IPS DF 6.9 (cell line): ENCODE measurements around the gene TTPAL.
A peak's percentile ranks its signal among the peaks of the same experiment; 100 is the strongest.

ENCODE experiments used
- DNase-seq: peaks from one replicate; pipeline ENCODE4 v3.0.0-alpha.2; 2013; ENCODE audit warnings: low read depth, low spot score
- H3K27ac ChIP-seq: one replicate; pipeline ENCODE4 v1.5.1; 2013; ENCODE audit warnings: low read length, control low read depth
- H3K27me3 ChIP-seq: 2 replicates; pipeline ENCODE4 v1.6.1; 2013; ENCODE audit warnings: mild to moderate bottlenecking, low read length; ENCODE audit not compliant: control insufficient read depth, insufficient read depth
- H3K36me3 ChIP-seq: 2 replicates; pipeline ENCODE4 v1.6.1; 2013; ENCODE audit warnings: low read length; ENCODE audit not compliant: control insufficient read depth, insufficient read depth
- H3K4me1 ChIP-seq: 2 replicates; pipeline ENCODE4 v1.6.1; 2013; ENCODE audit warnings: low read length; ENCODE audit not compliant: control insufficient read depth, insufficient read depth
- H3K4me3 ChIP-seq: 2 replicates; pipeline ENCODE4 v1.5.1; 2013; ENCODE audit warnings: mild to moderate bottlenecking, low read length
- H3K9me3 ChIP-seq: 2 replicates; pipeline ENCODE4 v1.6.1; 2013; ENCODE audit warnings: low read length, inconsistent platforms; ENCODE audit not compliant: control insufficient read depth, insufficient read depth
- WGBS: extraction: QIAGEN DNeasy Blood & Tissue Kit; methylation state at CpG from one replicate; pipeline ENCODE4 v1.1.7; 2013; ENCODE audit warnings: mixed read lengths, missing lambda C conversion rate; ENCODE audit not compliant: insufficient read length, insufficient coverage; 5-methylcytosine and 5-hydroxymethylcytosine counted together

The TTPAL gene

GRCh38 chr20:44475694-44476560 is at the start of gene TTPAL:
Gene TTPAL (plus strand): TSS chr20:44475874. CDS start chr20:44480000, 4,126 bp downstream.
- WGBS, result no CpG with 5 or more reads among the region's 55 CpGs
- H3K27me3 ChIP-seq, result no peaks in the 10 kb centered on the region
- DNase-seq, result peak; percentile 67
- H3K27ac ChIP-seq, result no peak within 1 kb of the TSS
- no peaks in the 10 kb centered on the region for H3K9me3 ChIP-seq
- peak within 1 kb of the TSS; percentile 84; the same call in 1 of the 2 replicates for H3K4me3 ChIP-seq
- H3K36me3 ChIP-seq, result no peaks in the 10 kb centered on the region
- H3K4me1 ChIP-seq, result no peaks in the 10 kb centered on the region

- no peak overlapping the region for H3K4me3 ChIP-seq
- no peaks in the 10 kb centered on the region for H3K9me3 ChIP-seq
- H3K36me3 ChIP-seq, result no peaks in the 10 kb centered on the region
- no peaks in the 10 kb centered on the region for H3K4me1 ChIP-seq
- no peak overlapping the region for H3K27ac ChIP-seq
- no peaks in the 10 kb centered on the region; the same call in 1 of the 2 replicates for H3K27me3 ChIP-seq
- no CpG with 5 or more reads among the region's 2 CpGs for WGBS
- no peak for DNase-seq
These were observed 49.8 kb upstream of the TTPAL start for GRCh38 chr20:44425923-44426322.

GRCh38 chr20:44426879-44427790 is 48.5 kb upstream of the TTPAL start:
- WGBS, result 100% methylated on average over 4 of the region's 10 CpGs
- H3K27me3 ChIP-seq, result no peaks in the 10 kb centered on the region; the same call in 1 of the 2 replicates
- no peak overlapping the region for H3K4me3 ChIP-seq
- no peak overlapping the region for H3K27ac ChIP-seq
- no peaks in the 10 kb centered on the region for H3K36me3 ChIP-seq
- no peak for DNase-seq
- no peaks in the 10 kb centered on the region for H3K9me3 ChIP-seq
- no peaks in the 10 kb centered on the region for H3K4me1 ChIP-seq

GRCh38 chr20:44427804-44428173 is 47.9 kb upstream of the TTPAL start:
- Histone ChIP-seq H3K36me3 (no peaks in the 10 kb centered on the region), H3K9me3 (no peaks in the 10 kb centered on the region), H3K27ac (no peak overlapping the region), H3K4me1 (no peaks in the 10 kb centered on the region), H3K4me3 (no peak overlapping the region), H3K27me3 (no peaks in the 10 kb centered on the region; the same call in 1 of the 2 replicates)
- DNase-seq, result no peak
- WGBS, result no CpG with 5 or more reads among the region's 3 CpGs

GRCh38 chr20:44428174-44429016 is 47.3 kb upstream of the TTPAL start:
- H3K4me1 ChIP-seq, result no peaks in the 10 kb centered on the region
- no peak overlapping the region for H3K4me3 ChIP-seq
- H3K27ac ChIP-seq, result no peak overlapping the region
- H3K9me3 ChIP-seq, result no peaks in the 10 kb centered on the region
- no CpG with 5 or more reads among the region's 8 CpGs for WGBS
- H3K36me3 ChIP-seq, result no peaks in the 10 kb centered on the region
- DNase-seq, result no peak
- no peaks in the 10 kb centered on the region; the same call in 1 of the 2 replicates for H3K27me3 ChIP-seq

GRCh38 chr20:44429017-44429339 is 46.7 kb upstream of the TTPAL start:
- H3K27me3 ChIP-seq, result no peaks in the 10 kb centered on the region; the same call in 1 of the 2 replicates
- no peaks in the 10 kb centered on the region for H3K36me3 ChIP-seq
- no peak for DNase-seq
- H3K4me3 ChIP-seq, result no peak overlapping the region
- no peaks in the 10 kb centered on the region for H3K9me3 ChIP-seq
- H3K4me1 ChIP-seq, result no peaks in the 10 kb centered on the region
- no CpG with 5 or more reads among the region's 2 CpGs for WGBS
- no peak overlapping the region for H3K27ac ChIP-seq

GRCh38 chr20:44429419-44430269 is 46.0 kb upstream of the TTPAL start:
- Histone ChIP-seq H3K9me3 (no peaks in the 10 kb centered on the region), H3K4me3 (no peak overlapping the region), H3K27me3 (no peaks in the 10 kb centered on the region; the same call in 1 of the 2 replicates), H3K4me1 (no peaks in the 10 kb centered on the region), H3K36me3 (no peaks in the 10 kb centered on the region), H3K27ac (no peak overlapping the region)
- no CpG with 5 or more reads among the region's 17 CpGs for WGBS
- no peak for DNase-seq

- no peak for DNase-seq
- Histone ChIP-seq H3K36me3 (no peaks in the 10 kb centered on the region), H3K9me3 (no peaks in the 10 kb centered on the region), H3K27me3 (no peaks in the 10 kb centered on the region; the same call in 1 of the 2 replicates), H3K4me1 (no peaks in the 10 kb centered on the region), H3K4me3 (no peak overlapping the region), H3K27ac (no peak overlapping the region)
- 100% methylated on average over 2 of the region's 7 CpGs for WGBS
These were observed 45.2 kb upstream of the TTPAL start for GRCh38 chr20:44430270-44431065.

- DNase-seq, result no peak
- Histone ChIP-seq H3K27me3 (no peaks in the 10 kb centered on the region; the same call in 1 of the 2 replicates), H3K9me3 (no peaks in the 10 kb centered on the region), H3K36me3 (no peaks in the 10 kb centered on the region), H3K27ac (no peak overlapping the region), H3K4me1 (no peaks in the 10 kb centered on the region), H3K4me3 (no peak overlapping the region)
- no CpG with 5 or more reads among the region's 4 CpGs for WGBS
These were observed 44.6 kb upstream of the TTPAL start for GRCh38 chr20:44431118-44431501.
